Cardiac muscle cell (in vitro differentiated cells and primary cell): ENCODE measurements around the gene RNF227. TPM values are rescaled to one million over a fixed set of nuclear protein-coding genes. Genes with fewer than 3 reads are reported as not detected.
A peak's percentile ranks its signal among the peaks of the same experiment; 100 is the strongest.
"Not testable (repeated sequence)": the region's sequence is repeated elsewhere in the genome, so short reads cannot be mapped to it uniquely, and the experiment has no call there.

Experiments used
- DNase-seq, 2 donors: peaks; one replicate each; pipeline versions ENCODE4 v3.0.0 to v3.0.0-alpha.2; 2010 to 2017; ENCODE audit warnings: low read depth in 1 of 2, low spot score in 1 of 2
- H3K27ac ChIP-seq: fragments of 200-600 bp; sonication (generic); 2 replicates; pipeline ENCODE4 v1.5.1; 2016
- H3K27me3 ChIP-seq: fragments of 200-600 bp; sonication (generic); 2 replicates; pipeline ENCODE4 v1.6.0; 2016; ENCODE audit warnings: control low read depth
- H3K36me3 ChIP-seq: fragments of 200-600 bp; sonication (generic); 2 replicates; pipeline ENCODE4 v1.5.1; 2016; ENCODE audit warnings: control low read depth
- H3K4me1 ChIP-seq: fragments of 200-600 bp; sonication (generic); 2 replicates; pipeline ENCODE4 v1.8.1; 2017; ENCODE audit warnings: low read depth, mild to moderate bottlenecking, mixed run types
- H3K4me3 ChIP-seq: fragments of 200-600 bp; sonication (generic); 2 replicates; pipeline ENCODE4 v1.5.1; 2016; ENCODE audit warnings: mild to moderate bottlenecking
- H3K9me3 ChIP-seq: fragments of 200-600 bp; sonication (generic); 2 replicates; pipeline ENCODE4 v1.5.1; 2017; ENCODE audit warnings: low read depth, mild to moderate bottlenecking, control low read depth
- CTCF ChIP-seq: IDR thresholded peaks from 2 replicates; pipeline ENCODE4 v1.5.1; 2012; ENCODE audit warnings: low read depth, mild to moderate bottlenecking, low read length
- polyA plus RNA-seq: library from polyadenylated mRNA; unstranded; fragments of >200 nt; fragmentation: Nextera tagmentation; extraction: Ambion mirVana; gene quantifications from 2 replicates; pipeline ENCODE4 v1.2.1, GENCODE V29; 2016
- total RNA-seq: library from RNA; depleted of rRNA; stranded (reverse); fragments of >200 nt; gene quantifications from 2 replicates; pipeline ENCODE4 v1.2.3, GENCODE V29; 2016

The RNF227 gene
- total and polyA plus RNA-seq, 2 experiments from 2014 or later, result 5.2 to 26.1 TPM

- no peaks in the 10 kb centered on the region for H3K27me3 ChIP-seq
- H3K4me1 ChIP-seq, result peaks cover 12% of the 10 kb centered on the region
- H3K27ac ChIP-seq, result no peak overlapping the region
- H3K4me3 ChIP-seq, result no peak overlapping the region
- H3K9me3 ChIP-seq, result no peaks in the 10 kb centered on the region
- DNase-seq, result no peak
- no peak for TF ChIP-seq CTCF
- peaks cover 20% of the 10 kb centered on the region for H3K36me3 ChIP-seq
Measured at GRCh38 chr17:7875804-7876370, 40.2 kb downstream of the RNF227 start.

- peak overlapping the region; percentile 82 for H3K27ac ChIP-seq
- H3K27me3 ChIP-seq, result no peaks in the 10 kb centered on the region
- peaks cover 7% of the 10 kb centered on the region for H3K36me3 ChIP-seq
- no peak overlapping the region for H3K4me3 ChIP-seq
- peaks cover 12% of the 10 kb centered on the region for H3K4me1 ChIP-seq
- TF ChIP-seq CTCF, result no peak
- no peaks in the 10 kb centered on the region for H3K9me3 ChIP-seq
- peak in 1 of 2 donors; percentile 50 for DNase-seq
Measured at GRCh38 chr17:7873051-7873450, 43.0 kb downstream of the RNF227 start.

- Histone ChIP-seq H3K27me3 (no peaks in the 10 kb centered on the region), H3K27ac (no peak overlapping the region), H3K4me1 (peaks cover 4% of the 10 kb centered on the region), H3K9me3 (no peaks in the 10 kb centered on the region), H3K4me3 (no peak overlapping the region), H3K36me3 (peaks cover 7% of the 10 kb centered on the region)
- DNase-seq, result no peak
- TF ChIP-seq CTCF, result no peak
Measured at GRCh38 chr17:7867881-7868329, 48.2 kb downstream of the RNF227 start.

- H3K9me3 ChIP-seq, result no peaks in the 10 kb centered on the region
- no peak overlapping the region for H3K27ac ChIP-seq
- no peak for TF ChIP-seq CTCF
- no peaks in the 10 kb centered on the region for H3K27me3 ChIP-seq
- DNase-seq, result no peak
- no peak overlapping the region for H3K4me3 ChIP-seq
- no peaks in the 10 kb centered on the region for H3K4me1 ChIP-seq
- H3K36me3 ChIP-seq, result peaks cover 4% of the 10 kb centered on the region
Measured at GRCh38 chr17:7864995-7865650, 51.0 kb downstream of the RNF227 start.

- H3K27me3 ChIP-seq, H3K4me3 ChIP-seq, DNase-seq, H3K9me3 ChIP-seq, H3K27ac ChIP-seq, H3K36me3 ChIP-seq, H3K4me1 ChIP-seq: not testable (repeated sequence)
Measured at GRCh38 chr17:7864384-7864783, 51.7 kb downstream of the RNF227 start.

Other genes starting within 250 kb of the RNF227 start
- gene TP53, start 228.8 kb downstream of the RNF227 start, total RNA-seq, result 28.9 and 30.9 TPM in 2 replicates
- 19.4 and 25.4 TPM in 2 replicates for gene TP53, start 228.8 kb downstream of the RNF227 start, polyA plus RNA-seq
- gene WRAP53, start 227.8 kb downstream of the RNF227 start, total RNA-seq, result 11.5 and 12.0 TPM in 2 replicates
- gene WRAP53, start 227.8 kb downstream of the RNF227 start, polyA plus RNA-seq, result 17.2 and 23.0 TPM in 2 replicates
- gene EFNB3, start 211.1 kb downstream of the RNF227 start, total RNA-seq, result 60.2 and 70.3 TPM in 2 replicates
- gene EFNB3, start 211.1 kb downstream of the RNF227 start, polyA plus RNA-seq, result 72.0 and 86.9 TPM in 2 replicates
- gene DNAH2, start 198.5 kb downstream of the RNF227 start, total RNA-seq, result 0.88 and 3.0 TPM in 2 replicates
- 0.42 and 0.77 TPM in 2 replicates for gene DNAH2, start 198.5 kb downstream of the RNF227 start, polyA plus RNA-seq
- gene KDM6B, start 82.1 kb downstream of the RNF227 start, total RNA-seq, result 11.1 and 20.8 TPM in 2 replicates
- gene KDM6B, start 82.1 kb downstream of the RNF227 start, polyA plus RNA-seq, result 9.0 and 9.7 TPM in 2 replicates
- 27.4 and 51.2 TPM in 2 replicates for gene TMEM88, start 61.2 kb downstream of the RNF227 start, total RNA-seq
- 31.3 and 66.1 TPM in 2 replicates for gene TMEM88, start 61.2 kb downstream of the RNF227 start, polyA plus RNA-seq
- 107 and 130 TPM in 2 replicates for gene NAA38, start 58.7 kb downstream of the RNF227 start, total RNA-seq
- gene NAA38, start 58.7 kb downstream of the RNF227 start, polyA plus RNA-seq, result 158 and 168 TPM in 2 replicates
- gene CYB5D1, start 58.3 kb downstream of the RNF227 start, total RNA-seq, result 14.0 and 14.3 TPM in 2 replicates
- gene CYB5D1, start 58.3 kb downstream of the RNF227 start, polyA plus RNA-seq, result 10.7 and 13.7 TPM in 2 replicates
- 40.2 and 64.7 TPM in 2 replicates for gene CHD3, start 27.5 kb downstream of the RNF227 start, total RNA-seq
- gene CHD3, start 27.5 kb downstream of the RNF227 start, polyA plus RNA-seq, result 15.9 and 19.7 TPM in 2 replicates
- gene KCNAB3, start 13.6 kb upstream of the RNF227 start, total RNA-seq, result 1.8 and 3.3 TPM in 2 replicates
- gene KCNAB3, start 13.6 kb upstream of the RNF227 start, polyA plus RNA-seq, result 1.3 and 1.4 TPM in 2 replicates
- 92.0 and 110 TPM in 2 replicates for gene TRAPPC1, start 15.7 kb upstream of the RNF227 start, total RNA-seq
- gene TRAPPC1, start 15.7 kb upstream of the RNF227 start, polyA plus RNA-seq, result 340 and 386 TPM in 2 replicates
- 19.6 and 42.6 TPM in 2 replicates for gene CNTROB, start 15.9 kb upstream of the RNF227 start, total RNA-seq
- 23.1 and 44.0 TPM in 2 replicates for gene CNTROB, start 15.9 kb upstream of the RNF227 start, polyA plus RNA-seq
- 1.1 TPM in 1 of 2 replicates, not detected in the other for gene GUCY2D, start 86.3 kb upstream of the RNF227 start, total RNA-seq
- gene GUCY2D, start 86.3 kb upstream of the RNF227 start, polyA plus RNA-seq, result 0.54 and 3.7 TPM in 2 replicates
- gene ALOX15B, start 122.8 kb upstream of the RNF227 start, total RNA-seq, result 0.18 and 0.33 TPM in 2 replicates
- gene ALOX15B, start 122.8 kb upstream of the RNF227 start, polyA plus RNA-seq, result 0.12 TPM in 1 of 2 replicates, not detected in the other
- 0.42 and 1.6 TPM in 2 replicates for gene ALOX12B, start 171.4 kb upstream of the RNF227 start, total RNA-seq
- 2.1 and 2.3 TPM in 2 replicates for gene ALOX12B, start 171.4 kb upstream of the RNF227 start, polyA plus RNA-seq
- not detected in 2 replicates for gene ALOXE3, start 202.2 kb upstream of the RNF227 start, total RNA-seq
- 0.10 TPM in 1 of 2 replicates, not detected in the other for gene ALOXE3, start 202.2 kb upstream of the RNF227 start, polyA plus RNA-seq
- gene HES7, start 207.8 kb upstream of the RNF227 start, total RNA-seq, result 0.32 and 6.2 TPM in 2 replicates
- gene HES7, start 207.8 kb upstream of the RNF227 start, polyA plus RNA-seq, result 1.1 and 1.5 TPM in 2 replicates
- gene PER1, start 236.1 kb upstream of the RNF227 start, total RNA-seq, result 42.3 and 51.9 TPM in 2 replicates
- gene PER1, start 236.1 kb upstream of the RNF227 start, polyA plus RNA-seq, result 28.2 and 47.7 TPM in 2 replicates
- 22.5 and 35.7 TPM in 2 replicates for gene VAMP2, start 246.7 kb upstream of the RNF227 start, total RNA-seq
- 102 and 118 TPM in 2 replicates for gene VAMP2, start 246.7 kb upstream of the RNF227 start, polyA plus RNA-seq